ENCODE results near the gene KPTN. TPM values are rescaled to one million over a fixed set of nuclear protein-coding genes. Genes with fewer than 3 reads are reported as not detected.

The KPTN gene
- total and polyA plus RNA-seq, 4 donors = 2.3 to 6.0 (median 4.0) TPM

- Histone ChIP-seq H3K4me3 (ENCODE audit: low read depth in 1 of 3, low read length in 3 of 3) (no peak overlapping the region), H3K9me3 (ENCODE audit: control insufficient read depth in 4 of 4, low read length in 3 of 4) (no peaks in the 10 kb centered on the region), H3K4me1 (ENCODE audit: control insufficient read depth in 4 of 4, insufficient read depth in 4 of 4, low read length in 3 of 4) (no peaks in the 10 kb centered on the region), H3K27me3 (ENCODE audit: control insufficient read depth in 4 of 4, insufficient read depth in 4 of 4, low read length in 3 of 4) (no peaks in the 10 kb centered on the region), H3K27ac (ENCODE audit: low read depth in 1 of 2, low read length in 2 of 2) (no peak overlapping the region), H3K36me3 (ENCODE audit: control insufficient read depth in 4 of 4, insufficient read depth in 3 of 4, low read depth in 1 of 4, low read length in 3 of 4) (peaks cover 23 to 64% (median 25%) of the 10 kb centered on the region in 4 donors), H3K9ac (ENCODE audit: low read depth in 1 of 2, low read length in 2 of 2) (no peak overlapping the region)
- TF ChIP-seq RAD21 (IDR thresholded peaks at IDR 0.05) (no peak), SP1 (IDR thresholded peaks at IDR 0.05) (no peak)
- no peak for DNase-seq (ENCODE audit: low spot score)
- WGBS = 91% methylated on average over 7 of the region's 7 CpGs
Measured at GRCh38 chr19:47490031-47490430, 6.0 kb upstream of the KPTN start.

DNA sequence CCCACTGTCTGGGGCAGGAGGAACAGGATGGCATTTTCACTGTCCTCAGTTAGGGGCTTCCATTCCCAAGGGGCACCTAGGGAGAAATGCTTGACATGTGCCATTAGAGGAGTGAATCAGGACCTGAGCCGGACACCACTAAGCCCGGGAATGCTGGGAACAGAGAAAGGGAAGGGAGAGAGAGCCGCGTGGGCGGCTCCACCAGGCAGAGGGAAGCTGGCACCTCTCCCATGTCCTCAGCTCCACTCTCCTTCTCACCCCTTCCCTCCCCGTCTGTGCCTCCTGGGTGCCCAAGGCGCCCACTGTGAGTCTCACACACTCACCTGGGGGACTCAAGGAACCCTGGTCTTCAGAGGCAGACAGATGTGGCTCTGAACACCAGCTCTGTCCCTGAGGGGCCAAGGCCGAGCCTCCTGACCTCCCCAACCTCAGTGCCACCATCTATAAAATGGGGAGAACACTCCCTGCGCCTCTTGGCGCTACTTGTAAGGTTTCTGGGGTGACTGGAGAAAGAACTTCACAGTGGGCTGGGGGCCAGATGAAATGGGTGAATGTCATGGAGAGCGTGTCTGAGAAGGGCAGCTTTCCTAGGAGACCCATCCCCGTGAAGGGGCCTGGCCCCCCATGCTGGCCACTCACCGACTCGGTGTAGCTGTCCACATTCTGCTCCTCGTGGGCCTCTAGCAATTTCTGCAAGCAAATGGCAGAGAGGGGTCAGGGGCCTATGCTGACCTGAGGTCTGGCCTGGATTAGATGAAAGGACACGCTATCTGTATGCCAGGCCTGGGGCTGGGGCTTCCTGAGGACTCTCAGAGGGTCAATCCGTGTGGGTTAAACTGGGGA, 5.3 kb upstream of the KPTN start:
- Histone ChIP-seq H3K27ac (ENCODE audit: low read depth in 1 of 2, low read length in 2 of 2) (no peak overlapping the region), H3K4me1 (ENCODE audit: control insufficient read depth in 4 of 4, insufficient read depth in 4 of 4, low read length in 3 of 4) (peaks cover 0 to 2% (median under 1%) of the 10 kb centered on the region in 4 donors), H3K27me3 (ENCODE audit: control insufficient read depth in 4 of 4, insufficient read depth in 4 of 4, low read length in 3 of 4) (no peaks in the 10 kb centered on the region), H3K36me3 (ENCODE audit: control insufficient read depth in 4 of 4, insufficient read depth in 3 of 4, low read depth in 1 of 4, low read length in 3 of 4) (peaks cover 22 to 64% (median 25%) of the 10 kb centered on the region in 4 donors), H3K9me3 (ENCODE audit: control insufficient read depth in 4 of 4, low read length in 3 of 4) (no peaks in the 10 kb centered on the region), H3K4me3 (ENCODE audit: low read depth in 1 of 3, low read length in 3 of 3) (no peak overlapping the region), H3K9ac (ENCODE audit: low read depth in 1 of 2, low read length in 2 of 2) (no peak overlapping the region)
- TF ChIP-seq YY1 (IDR thresholded peaks at IDR 0.05) (no peak), JUND (IDR thresholded peaks at IDR 0.05) (no peak), ATF3 (IDR thresholded peaks at IDR 0.05) (no peak), FOXA1 (IDR thresholded peaks at IDR 0.05) (no peak), CTCF (IDR thresholded peaks at IDR 0.05; ENCODE audit: low read depth, low read length, missing input control) (no peak), GABPA (IDR thresholded peaks at IDR 0.05 in 1 of 2, conservative IDR thresholded peaks at IDR 0.05 in 1 of 2) (no peak), HNF4G (IDR thresholded peaks at IDR 0.05) (no peak), NR2F2 (IDR thresholded peaks at IDR 0.05) (no peak), HNF4A (conservative IDR thresholded peaks at IDR 0.05) (no peak), TAF1 (conservative IDR thresholded peaks at IDR 0.05) (no peak), RXRA (IDR thresholded peaks at IDR 0.05) (no peak), EGR1 (IDR thresholded peaks at IDR 0.05; ENCODE audit: low read depth in 2 of 2) (no peak), FOXA2 (IDR thresholded peaks at IDR 0.05) (no peak), SP1 (IDR thresholded peaks at IDR 0.05) (no peak), RAD21 (IDR thresholded peaks at IDR 0.05) (no peak)
- TF ChIP-seq, protein P1, sequence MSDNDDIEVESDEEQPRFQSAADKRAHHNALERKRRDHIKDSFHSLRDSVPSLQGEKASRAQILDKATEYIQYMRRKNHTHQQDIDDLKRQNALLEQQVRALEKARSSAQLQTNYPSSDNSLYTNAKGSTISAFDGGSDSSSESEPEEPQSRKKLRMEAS (IDR thresholded peaks at IDR 0.05) = no peak
- TF ChIP-seq, protein P2, sequence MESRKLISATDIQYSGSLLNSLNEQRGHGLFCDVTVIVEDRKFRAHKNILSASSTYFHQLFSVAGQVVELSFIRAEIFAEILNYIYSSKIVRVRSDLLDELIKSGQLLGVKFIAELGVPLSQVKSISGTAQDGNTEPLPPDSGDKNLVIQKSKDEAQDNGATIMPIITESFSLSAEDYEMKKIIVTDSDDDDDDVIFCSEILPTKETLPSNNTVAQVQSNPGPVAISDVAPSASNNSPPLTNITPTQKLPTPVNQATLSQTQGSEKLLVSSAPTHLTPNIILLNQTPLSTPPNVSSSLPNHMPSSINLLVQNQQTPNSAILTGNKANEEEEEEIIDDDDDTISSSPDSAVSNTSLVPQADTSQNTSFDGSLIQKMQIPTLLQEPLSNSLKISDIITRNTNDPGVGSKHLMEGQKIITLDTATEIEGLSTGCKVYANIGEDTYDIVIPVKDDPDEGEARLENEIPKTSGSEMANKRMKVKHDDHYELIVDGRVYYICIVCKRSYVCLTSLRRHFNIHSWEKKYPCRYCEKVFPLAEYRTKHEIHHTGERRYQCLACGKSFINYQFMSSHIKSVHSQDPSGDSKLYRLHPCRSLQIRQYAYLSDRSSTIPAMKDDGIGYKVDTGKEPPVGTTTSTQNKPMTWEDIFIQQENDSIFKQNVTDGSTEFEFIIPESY (IDR thresholded peaks at IDR 0.05) = no peak
- TF ChIP-seq, protein P3, sequence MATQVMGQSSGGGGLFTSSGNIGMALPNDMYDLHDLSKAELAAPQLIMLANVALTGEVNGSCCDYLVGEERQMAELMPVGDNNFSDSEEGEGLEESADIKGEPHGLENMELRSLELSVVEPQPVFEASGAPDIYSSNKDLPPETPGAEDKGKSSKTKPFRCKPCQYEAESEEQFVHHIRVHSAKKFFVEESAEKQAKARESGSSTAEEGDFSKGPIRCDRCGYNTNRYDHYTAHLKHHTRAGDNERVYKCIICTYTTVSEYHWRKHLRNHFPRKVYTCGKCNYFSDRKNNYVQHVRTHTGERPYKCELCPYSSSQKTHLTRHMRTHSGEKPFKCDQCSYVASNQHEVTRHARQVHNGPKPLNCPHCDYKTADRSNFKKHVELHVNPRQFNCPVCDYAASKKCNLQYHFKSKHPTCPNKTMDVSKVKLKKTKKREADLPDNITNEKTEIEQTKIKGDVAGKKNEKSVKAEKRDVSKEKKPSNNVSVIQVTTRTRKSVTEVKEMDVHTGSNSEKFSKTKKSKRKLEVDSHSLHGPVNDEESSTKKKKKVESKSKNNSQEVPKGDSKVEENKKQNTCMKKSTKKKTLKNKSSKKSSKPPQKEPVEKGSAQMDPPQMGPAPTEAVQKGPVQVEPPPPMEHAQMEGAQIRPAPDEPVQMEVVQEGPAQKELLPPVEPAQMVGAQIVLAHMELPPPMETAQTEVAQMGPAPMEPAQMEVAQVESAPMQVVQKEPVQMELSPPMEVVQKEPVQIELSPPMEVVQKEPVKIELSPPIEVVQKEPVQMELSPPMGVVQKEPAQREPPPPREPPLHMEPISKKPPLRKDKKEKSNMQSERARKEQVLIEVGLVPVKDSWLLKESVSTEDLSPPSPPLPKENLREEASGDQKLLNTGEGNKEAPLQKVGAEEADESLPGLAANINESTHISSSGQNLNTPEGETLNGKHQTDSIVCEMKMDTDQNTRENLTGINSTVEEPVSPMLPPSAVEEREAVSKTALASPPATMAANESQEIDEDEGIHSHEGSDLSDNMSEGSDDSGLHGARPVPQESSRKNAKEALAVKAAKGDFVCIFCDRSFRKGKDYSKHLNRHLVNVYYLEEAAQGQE (IDR thresholded peaks at IDR 0.05) = no peak
- 85% methylated on average over 17 of the region's 17 CpGs for WGBS
- DNase-seq (ENCODE audit: low spot score) = no peak

All from liver (tissue), 9 donors.